Measurements from ENCODE around the gene SCTR. TPM values are rescaled to one million over a fixed set of nuclear protein-coding genes. Genes with fewer than 3 reads are reported as not detected.

The SCTR gene
- total RNA-seq, 2 donors from 2014 or later = not detected

DNA sequence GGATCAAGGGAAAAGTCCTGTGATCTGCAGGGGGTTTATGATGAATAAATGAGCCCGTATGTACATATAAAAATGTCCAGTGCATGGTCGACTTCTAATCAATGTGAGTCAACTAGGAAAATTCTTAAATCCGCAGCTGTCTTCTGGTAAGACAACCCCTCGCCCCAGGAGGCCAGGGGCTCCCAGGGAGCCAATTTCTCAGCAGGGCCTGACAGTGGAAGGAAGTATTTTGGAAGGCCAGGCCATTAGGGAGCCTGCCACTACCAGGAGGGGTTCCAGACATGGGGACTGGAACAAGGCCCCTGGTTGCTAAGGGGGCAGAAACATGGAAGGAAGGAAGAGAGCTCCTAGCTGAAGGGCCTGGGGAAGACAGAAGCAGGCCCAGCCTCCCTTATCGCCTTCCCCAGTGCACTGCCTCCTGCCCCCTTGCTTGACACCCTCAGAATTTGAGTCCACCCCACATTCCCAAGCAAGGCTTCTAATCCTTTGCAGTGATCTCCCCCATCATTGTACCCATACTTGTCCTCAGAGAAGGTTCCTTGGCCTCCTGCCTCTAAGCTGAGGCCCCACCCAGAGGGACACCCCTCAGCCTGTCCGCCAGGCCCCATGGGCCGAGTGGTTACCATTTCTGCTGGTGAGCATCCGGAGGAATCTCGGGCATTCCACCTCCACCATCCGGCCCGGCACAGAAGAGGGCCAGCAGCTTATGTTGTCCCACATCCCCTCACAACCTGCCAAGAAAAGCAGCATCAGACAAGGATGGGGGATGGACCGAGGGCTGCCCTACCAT lies 45.9 kb downstream of the SCTR start:
- Histone ChIP-seq H3K27me3 (replicated peaks; ENCODE audit: insufficient read depth) (no peaks in the 10 kb centered on the region), H3K9me3 (no peaks in the 10 kb centered on the region), H3K27ac (no peak overlapping the region), H3K4me3 (no peak overlapping the region), H3K4me1 (ENCODE audit: control insufficient read depth in 1 of 2, low read depth in 2 of 2) (peaks cover 11 to 38% of the 10 kb centered on the region in 2 donors), H3K36me3 (no peaks in the 10 kb centered on the region)
- DNase-seq (ENCODE audit: low spot score) (no peak), ATAC-seq (ENCODE audit: insufficient number of reproducible peaks, low FRiP score, low read depth) (no peak)
- TF ChIP-seq CTCF (IDR thresholded peaks at IDR 0.05) = no peak

- DNase-seq (ENCODE audit: low spot score) (no peak), ATAC-seq (ENCODE audit: insufficient number of reproducible peaks, low FRiP score, low read depth) (no peak)
- H3K27ac ChIP-seq = no peak overlapping the region
- no peaks in the 10 kb centered on the region for H3K36me3 ChIP-seq
- no peaks in the 10 kb centered on the region for H3K27me3 ChIP-seq (replicated peaks; ENCODE audit: insufficient read depth)
- no peaks in the 10 kb centered on the region for H3K9me3 ChIP-seq
- H3K4me1 ChIP-seq (ENCODE audit: control insufficient read depth in 1 of 2, low read depth in 2 of 2) = peaks cover 4 to 25% of the 10 kb centered on the region in 2 donors
- no peak overlapping the region for H3K4me3 ChIP-seq
- no peak for TF ChIP-seq CTCF (IDR thresholded peaks at IDR 0.05)
Measured at GRCh38 chr2:119477113-119477505, 47.2 kb downstream of the SCTR start.

GRCh38 chr2:119476301-119477112 lies 47.8 kb downstream of the SCTR start:
- TF ChIP-seq CTCF (IDR thresholded peaks at IDR 0.05) = peak; percentile 99
- Histone ChIP-seq H3K27me3 (replicated peaks; ENCODE audit: insufficient read depth) (no peaks in the 10 kb centered on the region), H3K9me3 (no peaks in the 10 kb centered on the region), H3K4me3 (peak overlapping the region; percentile 25), H3K4me1 (ENCODE audit: control insufficient read depth in 1 of 2, low read depth in 2 of 2) (peaks cover 0 to 19% of the 10 kb centered on the region in 2 donors), H3K36me3 (no peaks in the 10 kb centered on the region), H3K27ac (no peak overlapping the region)
- ATAC-seq (ENCODE audit: insufficient number of reproducible peaks, low FRiP score, low read depth) = no peak
- no peak for DNase-seq (ENCODE audit: low spot score)

GRCh38 chr2:119475857-119476244 lies 48.4 kb downstream of the SCTR start:
- no peak for TF ChIP-seq CTCF (IDR thresholded peaks at IDR 0.05)
- DNase-seq (ENCODE audit: low spot score) = no peak
- no peak overlapping the region for H3K4me3 ChIP-seq
- H3K9me3 ChIP-seq = no peaks in the 10 kb centered on the region
- H3K27ac ChIP-seq = no peak overlapping the region
- H3K27me3 ChIP-seq (replicated peaks; ENCODE audit: insufficient read depth) = no peaks in the 10 kb centered on the region
- no peaks in the 10 kb centered on the region for H3K36me3 ChIP-seq
- ATAC-seq (ENCODE audit: insufficient number of reproducible peaks, low FRiP score, low read depth) = no peak
- H3K4me1 ChIP-seq (ENCODE audit: control insufficient read depth in 1 of 2, low read depth in 2 of 2) = peaks cover 0 to 14% of the 10 kb centered on the region in 2 donors

- no peak for TF ChIP-seq CTCF (IDR thresholded peaks at IDR 0.05)
- Histone ChIP-seq H3K36me3 (no peaks in the 10 kb centered on the region), H3K27me3 (replicated peaks; ENCODE audit: insufficient read depth) (no peaks in the 10 kb centered on the region), H3K9me3 (no peaks in the 10 kb centered on the region), H3K4me1 (ENCODE audit: control insufficient read depth in 1 of 2, low read depth in 2 of 2) (peaks cover under 1 to 15% of the 10 kb centered on the region in 2 donors), H3K4me3 (no peak overlapping the region), H3K27ac (no peak overlapping the region)
- DNase-seq (ENCODE audit: low spot score) (no peak), ATAC-seq (ENCODE audit: insufficient number of reproducible peaks, low FRiP score, low read depth) (no peak)
Measured at GRCh38 chr2:119475225-119475856, 48.9 kb downstream of the SCTR start.

Data from thoracic aorta (tissue), 2 donors.